Measurements from ENCODE around the gene PGM2L1.
"Not testable (repeated sequence)": the region's sequence is repeated elsewhere in the genome, so short reads cannot be mapped to it uniquely, and the experiment has no call there.

Gene PGM2L1

DNA sequence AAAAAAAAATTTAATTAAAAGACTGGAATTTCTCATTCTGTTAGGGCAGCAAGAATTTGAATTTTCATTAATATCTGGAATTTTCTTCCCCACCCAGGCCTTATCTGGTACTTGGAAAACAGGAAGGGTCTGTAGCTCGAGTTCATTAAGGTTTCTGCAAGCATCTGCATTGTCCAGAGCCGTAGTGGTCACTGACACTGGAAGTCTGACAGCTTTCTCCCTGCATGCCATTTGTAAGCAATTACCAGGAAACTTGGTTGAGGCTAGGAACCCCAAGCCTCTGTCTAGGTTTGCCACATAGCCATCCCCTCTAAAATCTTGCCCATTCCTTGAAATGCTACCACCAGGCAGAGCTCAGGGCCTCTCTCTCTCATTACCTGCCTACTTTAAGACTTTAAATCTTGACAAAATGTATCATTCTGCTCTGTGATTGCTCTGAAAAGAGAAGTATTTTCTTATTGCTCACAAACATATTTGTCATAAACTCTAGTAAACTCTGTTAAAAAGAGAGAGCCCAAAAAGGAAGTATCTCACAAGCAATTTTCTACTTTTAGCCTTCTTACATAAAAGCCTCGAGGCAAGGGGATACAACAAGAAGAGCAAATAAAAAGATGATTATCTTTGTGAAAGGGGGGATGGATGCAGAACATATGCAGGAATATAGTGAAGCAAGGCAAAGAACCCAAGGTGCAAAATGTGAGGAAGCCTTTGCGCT, 5.5 kb upstream of the PGM2L1 start:
- no peak for DNase-seq (ENCODE audit: low read depth in 2 of 3, low spot score in 2 of 3)

DNA sequence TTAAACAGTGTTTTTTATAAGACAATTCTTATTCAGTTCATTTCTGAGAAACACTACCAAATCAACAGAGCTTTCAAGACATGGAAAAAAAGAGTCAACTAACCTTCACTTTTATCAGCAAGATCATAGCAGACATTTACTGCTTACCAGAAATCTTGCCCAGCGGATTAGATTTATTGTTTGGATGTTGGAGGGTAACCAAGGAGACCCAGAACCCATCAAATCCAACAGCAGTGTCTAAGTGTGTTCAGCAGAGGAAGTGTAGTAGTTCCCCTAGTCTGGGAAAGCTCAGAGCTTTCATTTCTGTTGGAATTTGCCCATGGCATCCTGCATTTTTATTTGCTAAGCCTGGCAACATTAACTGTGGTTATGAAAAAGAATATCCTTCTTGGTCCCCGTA, 2.4 kb upstream of the PGM2L1 start:
- no peak for DNase-seq (ENCODE audit: low read depth in 2 of 3, low spot score in 2 of 3)

DNA sequence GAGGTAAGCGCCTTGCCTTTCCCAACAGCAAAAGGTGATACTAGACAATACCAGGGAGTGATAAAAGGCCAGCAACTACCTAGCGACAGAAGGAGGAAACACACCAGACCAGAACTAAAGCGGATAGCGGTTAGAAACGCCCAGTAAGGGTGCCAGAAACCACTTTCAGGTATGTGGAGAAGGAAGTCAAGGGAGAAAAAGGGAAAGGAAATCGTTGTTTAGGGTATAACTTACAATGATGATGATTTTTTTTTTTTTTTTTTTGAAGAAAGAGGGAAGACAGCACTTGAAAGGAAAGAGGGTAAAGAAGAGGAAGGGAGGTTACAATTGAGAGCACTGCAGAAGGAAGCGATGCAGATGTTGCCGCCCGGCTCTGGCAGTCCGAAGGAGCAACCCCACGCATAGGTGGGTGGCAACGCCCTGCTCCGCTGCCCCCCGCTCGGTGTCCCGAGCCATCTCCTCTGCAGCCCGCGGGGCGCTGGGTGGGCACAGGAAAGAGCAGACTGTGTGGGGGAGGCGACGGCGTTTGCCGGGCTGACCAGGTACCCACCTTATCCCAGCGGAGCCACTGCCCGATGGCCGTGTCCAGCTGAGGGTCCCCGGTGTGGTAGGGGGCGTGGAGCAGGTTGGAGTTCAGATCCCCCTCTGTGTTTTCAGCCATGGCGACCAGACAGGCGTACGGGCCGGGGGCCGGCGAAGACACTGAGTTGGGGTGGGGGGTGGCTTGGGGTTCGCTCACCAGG, 561 bp downstream of the PGM2L1 start:
- no peak for DNase-seq (ENCODE audit: low read depth in 2 of 3, low spot score in 2 of 3)

DNA sequence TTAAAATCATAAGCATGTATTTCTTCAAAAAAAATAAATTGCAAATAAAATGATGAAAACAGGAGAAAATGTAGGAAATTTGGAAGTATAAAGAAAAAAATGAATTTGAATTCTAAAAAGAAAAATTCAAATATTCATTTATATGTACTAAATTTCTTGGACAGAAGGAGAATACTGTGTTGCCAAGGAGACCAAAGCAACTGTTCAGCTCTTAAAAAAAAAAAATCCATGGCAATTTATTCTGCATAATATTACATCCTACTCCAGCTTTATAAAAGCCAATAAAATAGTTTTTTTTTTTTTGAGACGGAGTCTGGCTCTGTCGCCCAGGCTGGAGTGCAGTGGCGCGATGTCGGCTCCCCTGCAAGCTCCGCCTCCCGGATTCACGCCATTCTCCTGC, 6.0 kb downstream of the PGM2L1 start:
- no peak for DNase-seq (ENCODE audit: low read depth in 2 of 3, low spot score in 2 of 3)

DNA sequence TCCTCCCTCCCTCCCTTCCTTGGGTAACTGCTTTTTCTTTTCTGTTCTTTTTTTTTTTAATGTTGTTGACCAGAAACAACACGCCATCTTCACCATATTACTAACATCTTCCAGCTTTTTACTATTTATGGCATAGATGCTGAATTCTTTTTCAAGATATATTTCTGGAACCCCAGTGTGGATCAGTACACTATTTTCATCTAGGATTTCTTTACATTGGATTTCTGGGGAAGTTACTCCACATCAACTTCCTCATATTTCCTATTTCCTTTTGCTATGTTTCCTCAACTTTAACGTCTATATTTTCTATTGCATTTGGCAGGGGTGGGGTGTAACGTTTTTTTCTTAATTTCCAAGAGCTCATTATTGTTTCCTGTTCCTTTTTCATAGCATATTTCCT, 7.0 kb downstream of the PGM2L1 start:
- DNase-seq (ENCODE audit: low read depth in 2 of 3, low spot score in 2 of 3), result no peak

DNA sequence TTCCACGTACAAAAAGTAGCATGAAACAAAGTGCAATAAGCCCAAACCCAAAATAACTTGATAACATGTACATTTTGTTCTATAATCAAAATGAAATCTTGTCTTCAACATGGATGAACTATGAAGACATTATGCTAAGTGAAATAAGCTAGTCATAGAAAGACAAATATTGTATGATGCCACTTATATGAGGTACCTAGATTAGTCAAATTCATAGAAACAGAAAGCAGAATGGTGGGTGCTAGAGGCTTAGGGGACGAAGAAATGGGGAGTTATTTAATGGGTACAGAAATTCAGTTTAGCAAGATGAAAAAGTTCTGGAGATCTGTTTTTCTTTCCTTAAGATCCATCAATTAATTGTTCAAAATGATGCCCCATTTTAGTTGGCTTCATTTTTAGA, 7.5 kb downstream of the PGM2L1 start:
- DNase-seq (ENCODE audit: low read depth in 2 of 3, low spot score in 2 of 3), result no peak

DNA sequence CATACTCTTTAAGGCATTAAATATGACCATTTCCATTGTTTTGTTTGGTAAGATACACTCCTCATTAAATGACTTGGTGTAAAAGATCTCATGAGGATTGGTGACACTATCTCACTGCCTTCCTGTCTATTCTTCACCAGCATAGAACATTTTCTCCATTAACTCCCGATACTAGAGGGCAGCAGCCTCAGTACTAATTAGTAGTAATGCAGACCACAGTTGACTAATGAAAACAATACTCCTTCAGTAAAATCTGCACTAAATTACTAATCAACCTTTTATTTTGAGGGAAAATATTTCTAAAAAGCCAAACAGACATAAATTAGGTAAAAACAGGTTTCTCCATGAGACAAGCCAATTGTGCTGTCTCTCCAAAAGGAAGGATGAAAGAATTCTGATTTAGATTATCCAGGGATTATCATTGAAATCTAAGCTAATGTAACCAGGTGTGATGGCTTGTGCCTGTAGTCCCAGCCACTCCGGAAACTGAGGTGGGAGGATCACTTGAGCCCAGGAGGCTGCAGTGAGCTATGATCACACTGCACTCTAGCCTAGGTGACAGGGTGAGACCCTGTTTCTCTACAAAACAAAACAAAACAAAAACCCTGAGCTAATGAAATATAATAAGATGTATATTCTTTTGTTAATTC, 9.4 kb downstream of the PGM2L1 start:
- peak in 1 of 3 experiments; percentile 31 for DNase-seq (ENCODE audit: low read depth in 2 of 3, low spot score in 2 of 3)

DNA sequence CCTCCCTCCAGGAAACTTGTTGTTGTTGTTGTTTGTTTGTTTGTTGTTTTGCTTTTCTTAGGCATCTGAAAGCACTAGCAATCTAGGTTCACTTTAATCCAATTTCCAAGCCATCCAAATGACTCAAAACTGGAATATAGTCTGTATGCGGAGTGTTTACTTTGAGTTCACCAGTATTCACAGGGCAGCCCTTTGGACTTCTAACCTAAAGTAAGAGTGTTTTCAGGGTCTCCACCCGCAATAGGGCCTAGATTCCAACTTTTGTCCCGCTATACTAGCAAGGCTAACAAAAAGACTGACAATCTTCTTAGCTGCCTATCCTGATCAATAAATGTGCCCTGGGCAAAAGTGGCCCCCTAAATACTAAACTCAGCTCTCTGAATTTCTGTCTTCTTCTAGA, 13.6 kb downstream of the PGM2L1 start:
- DNase-seq (ENCODE audit: low read depth in 2 of 3, low spot score in 2 of 3), result no peak

DNA sequence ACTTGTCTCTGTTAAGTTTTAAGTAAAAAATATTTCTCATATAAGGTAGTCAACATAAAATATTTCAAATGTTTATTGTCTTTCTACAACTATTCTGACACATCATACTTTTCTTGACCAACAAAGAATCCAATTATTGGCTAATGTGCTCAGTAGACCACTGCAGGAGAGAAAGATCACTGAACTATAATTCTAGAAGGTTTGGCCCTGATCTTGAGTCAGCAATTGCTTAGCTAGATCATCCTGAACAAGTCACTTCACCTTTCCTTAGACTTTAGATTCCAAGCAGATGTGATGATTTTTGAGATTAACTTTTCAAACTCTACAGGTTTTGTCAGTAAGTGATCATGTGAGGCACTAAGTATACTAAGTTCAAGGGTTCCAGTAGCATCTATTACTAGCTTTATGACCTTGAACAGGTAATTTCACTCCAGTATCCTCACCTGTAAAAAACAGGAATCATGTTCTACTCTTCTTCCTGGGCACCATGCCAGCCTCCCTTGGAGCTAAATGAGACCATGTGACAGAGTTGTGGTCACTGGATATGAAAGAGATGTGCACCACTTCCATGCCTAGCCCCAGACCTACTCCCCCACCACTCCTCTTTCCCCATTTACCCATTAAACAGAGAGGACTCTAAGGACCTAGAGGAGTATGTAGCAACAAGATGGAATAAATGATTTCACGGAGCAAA, 17.3 kb downstream of the PGM2L1 start:
- no peak for DNase-seq (ENCODE audit: low read depth in 2 of 3, low spot score in 2 of 3)

DNA sequence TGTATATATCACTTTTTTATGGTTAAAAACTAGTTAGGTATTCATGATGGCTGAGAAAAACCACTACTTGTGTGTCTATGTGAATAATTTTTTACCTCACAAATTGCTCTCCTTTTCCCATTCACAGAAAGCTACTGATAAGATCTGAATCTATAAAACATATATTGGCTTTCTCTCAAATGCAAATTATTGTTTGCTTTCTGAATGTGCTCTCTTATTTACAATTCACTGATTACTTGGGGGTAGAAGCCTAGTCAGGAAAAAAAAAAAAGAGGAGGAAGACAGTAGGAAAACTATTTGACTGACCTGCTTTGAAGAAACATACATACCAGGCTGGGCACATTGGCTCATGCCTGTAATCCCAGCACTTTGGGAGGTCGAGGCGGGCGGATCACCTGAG, 20.5 kb downstream of the PGM2L1 start:
- DNase-seq (ENCODE audit: low read depth in 2 of 3, low spot score in 2 of 3), result no peak

DNA sequence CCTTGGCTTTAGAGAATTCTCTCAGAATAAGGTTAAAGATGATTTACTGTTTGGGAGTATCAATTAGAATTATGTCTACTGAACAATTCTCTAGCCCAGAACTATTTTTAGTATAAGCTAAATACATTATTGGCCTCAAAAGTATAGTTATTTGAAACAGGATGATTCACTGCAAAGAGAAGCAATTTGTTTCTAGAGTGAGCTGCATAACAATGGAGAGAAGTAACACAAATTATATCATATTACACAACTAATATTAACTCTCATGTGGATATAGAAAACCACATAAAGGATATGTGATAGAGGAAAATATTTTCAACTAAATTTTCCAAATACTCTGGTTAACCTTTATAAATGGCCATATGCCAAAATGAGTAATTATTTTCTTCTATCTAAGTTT, 24.9 kb downstream of the PGM2L1 start:
- no peak for DNase-seq (ENCODE audit: low read depth in 2 of 3, low spot score in 2 of 3)

DNA sequence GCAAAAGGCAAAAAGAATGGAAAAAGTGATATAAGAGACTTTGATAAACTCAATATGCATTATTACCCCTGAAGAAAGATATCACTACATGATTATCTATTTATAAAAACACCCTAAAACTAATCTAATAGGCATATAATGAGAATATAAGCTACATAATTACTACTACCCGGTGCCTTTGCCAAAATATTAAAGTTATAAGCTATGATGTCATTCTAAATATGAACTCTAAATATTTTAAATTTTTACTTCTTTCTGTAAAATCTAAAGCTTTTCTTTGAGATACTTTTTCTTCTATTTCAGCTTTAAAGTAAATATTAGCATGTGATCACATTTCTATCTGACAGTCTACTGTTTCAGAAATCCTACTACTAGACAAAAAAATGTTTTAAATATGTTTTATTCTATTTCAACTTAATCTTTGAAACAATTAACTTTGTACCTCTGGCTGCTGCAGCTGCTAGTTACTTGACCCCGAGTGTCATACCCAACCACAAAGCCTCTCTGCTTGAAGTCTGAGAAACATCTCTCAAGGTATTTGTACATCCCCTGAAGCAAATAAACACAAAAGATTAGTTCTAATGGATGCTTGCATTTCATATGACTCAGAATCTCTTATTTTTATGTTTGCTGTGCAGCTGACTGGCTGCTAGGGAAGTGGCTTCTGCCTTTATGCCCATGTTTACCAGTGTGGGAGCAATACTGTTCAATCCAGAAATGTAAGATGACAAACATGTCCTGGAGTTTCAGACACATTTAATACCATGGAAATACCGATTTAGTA, 26.8 kb downstream of the PGM2L1 start:
- DNase-seq (ENCODE audit: low read depth in 2 of 3, low spot score in 2 of 3), result no peak

DNA sequence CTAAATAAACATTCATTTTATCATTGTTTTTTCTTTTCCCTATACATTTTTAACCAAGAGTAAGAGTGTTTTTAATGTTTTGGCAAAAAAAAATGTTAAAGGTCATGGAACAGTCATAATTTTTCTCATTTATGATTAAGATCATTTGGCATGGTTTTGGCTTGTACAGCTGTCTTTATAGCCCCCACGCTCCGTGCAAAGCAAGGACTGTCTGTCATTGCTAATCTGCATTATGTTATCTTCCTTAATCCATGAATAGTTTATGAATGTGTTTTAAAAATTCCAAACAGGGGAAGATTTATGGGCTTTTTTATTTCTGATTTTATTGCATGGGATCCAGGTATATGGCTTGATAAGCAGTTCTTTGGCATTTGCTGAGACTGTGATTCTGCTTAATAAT, 28.1 kb downstream of the PGM2L1 start:
- DNase-seq (ENCODE audit: low read depth in 2 of 3, low spot score in 2 of 3), result no peak

DNA sequence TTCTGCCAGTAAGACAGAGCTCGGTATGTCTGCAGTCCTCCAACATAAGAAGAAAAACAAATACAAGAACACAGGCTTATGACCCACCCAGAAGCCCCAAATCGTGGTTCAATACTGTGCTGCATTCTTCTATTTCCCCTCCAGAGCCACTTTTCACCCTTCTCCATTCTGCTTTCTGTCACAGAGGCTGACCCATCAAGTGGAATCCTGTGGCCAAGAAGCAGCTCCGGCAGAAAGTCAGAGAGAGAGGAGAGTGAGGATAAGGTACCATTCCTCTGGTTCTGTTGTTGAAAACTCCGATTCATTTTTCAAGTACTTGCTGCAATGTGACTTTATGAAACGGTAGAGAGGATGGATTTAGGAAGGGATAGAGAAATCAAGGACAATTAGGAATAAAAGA, 30.4 kb downstream of the PGM2L1 start:
- no peak for DNase-seq (ENCODE audit: low read depth in 2 of 3, low spot score in 2 of 3)

DNA sequence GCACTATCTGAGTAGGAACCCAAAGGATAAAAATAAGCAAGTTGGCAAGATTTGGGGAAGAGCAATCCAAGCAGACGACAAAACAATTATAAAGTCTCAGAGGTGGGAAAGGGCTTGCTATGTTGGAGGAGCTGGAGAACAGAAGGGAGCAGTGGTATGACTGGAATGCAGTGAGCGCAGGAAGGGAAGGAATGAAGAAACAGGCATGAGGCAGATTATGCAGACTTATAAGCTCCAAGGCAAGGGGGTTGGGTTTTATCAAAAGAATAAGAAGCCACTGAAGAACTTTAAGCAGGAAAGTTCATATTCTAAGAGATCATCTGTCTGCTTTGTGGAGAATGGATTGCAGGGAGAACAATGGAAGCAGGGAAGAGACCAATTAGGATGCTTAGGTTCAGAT, 31.7 kb downstream of the PGM2L1 start:
- no peak for DNase-seq (ENCODE audit: low read depth in 2 of 3, low spot score in 2 of 3)

DNA sequence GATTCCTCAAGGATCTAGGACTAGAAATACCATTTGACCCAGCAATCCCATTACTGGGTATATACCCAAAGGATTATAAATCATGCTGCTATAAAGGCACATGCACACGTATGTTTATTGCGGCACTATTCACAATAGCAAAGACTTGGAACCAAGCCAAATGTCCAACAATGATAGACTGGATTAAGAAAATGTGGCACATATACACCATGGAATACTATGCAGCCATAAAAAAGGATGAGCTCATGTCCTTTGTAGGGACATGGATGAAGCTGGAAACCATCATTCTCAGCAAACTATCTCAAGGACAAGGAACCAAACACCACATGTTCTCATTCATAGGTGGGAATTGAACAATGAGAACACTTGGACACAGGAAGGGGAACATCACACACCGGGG, 32.4 kb downstream of the PGM2L1 start:
- not testable (repeated sequence) for DNase-seq (ENCODE audit: low read depth in 2 of 3, low spot score in 2 of 3)

DNA sequence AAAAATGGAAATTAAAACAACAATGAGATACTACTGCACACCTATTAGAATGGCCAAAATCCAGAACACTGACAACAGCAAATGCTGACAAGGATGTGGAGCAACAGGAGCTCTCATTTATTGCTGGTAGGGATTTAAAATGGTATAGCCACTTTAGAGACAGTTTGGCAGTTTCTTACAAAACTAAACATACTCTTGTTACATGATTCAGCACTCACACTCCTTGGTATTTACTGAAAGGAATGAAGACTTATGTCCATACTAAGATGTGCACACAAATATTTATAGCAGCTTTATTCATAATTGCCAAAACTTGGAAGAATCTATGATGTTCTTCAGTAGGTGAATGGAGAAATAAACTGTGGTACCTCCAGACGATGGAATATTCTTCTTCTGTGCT, 40.8 kb downstream of the PGM2L1 start:
- no peak for DNase-seq (ENCODE audit: low read depth in 2 of 3, low spot score in 2 of 3)

DNA sequence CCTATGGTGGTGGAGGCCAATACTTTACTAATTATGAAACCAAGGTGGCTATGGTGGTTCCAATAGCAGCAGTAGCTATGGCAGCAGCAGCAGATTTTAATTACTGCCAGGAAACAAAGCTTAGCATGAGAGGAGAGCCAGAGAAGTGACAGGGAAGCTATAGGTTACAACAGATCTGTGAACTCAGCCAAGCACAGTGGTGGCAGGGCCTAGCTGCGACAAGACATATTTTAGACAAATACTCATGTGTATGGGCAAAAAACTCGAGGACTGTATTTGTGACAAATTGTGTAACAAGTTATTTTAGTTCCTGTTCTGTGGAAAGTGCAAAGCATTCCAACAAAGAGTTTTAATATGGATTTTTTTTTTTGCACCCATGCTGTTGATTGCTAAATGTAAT, 42.6 kb downstream of the PGM2L1 start:
- DNase-seq (ENCODE audit: low read depth in 2 of 3, low spot score in 2 of 3), result no peak

DNA sequence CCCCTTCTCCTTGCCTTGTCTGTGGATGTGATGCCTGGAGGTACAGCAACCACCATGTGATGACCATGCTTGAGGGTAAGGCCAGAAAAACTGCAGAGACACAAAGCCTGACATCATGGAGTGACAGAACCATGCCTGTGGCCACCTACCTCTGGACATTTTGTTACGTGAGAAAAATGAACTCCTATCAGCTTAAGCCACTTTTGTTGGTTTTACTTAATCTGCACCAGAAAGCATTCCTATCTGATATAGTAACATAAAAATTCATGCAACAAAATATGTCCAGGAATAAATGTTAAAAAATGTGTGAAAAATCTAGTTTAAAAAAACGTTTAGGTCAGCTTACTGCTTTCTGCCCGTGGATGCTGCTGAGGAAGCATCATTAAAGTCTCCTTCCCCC, 44.2 kb downstream of the PGM2L1 start:
- no peak for DNase-seq (ENCODE audit: low read depth in 2 of 3, low spot score in 2 of 3)

DNA sequence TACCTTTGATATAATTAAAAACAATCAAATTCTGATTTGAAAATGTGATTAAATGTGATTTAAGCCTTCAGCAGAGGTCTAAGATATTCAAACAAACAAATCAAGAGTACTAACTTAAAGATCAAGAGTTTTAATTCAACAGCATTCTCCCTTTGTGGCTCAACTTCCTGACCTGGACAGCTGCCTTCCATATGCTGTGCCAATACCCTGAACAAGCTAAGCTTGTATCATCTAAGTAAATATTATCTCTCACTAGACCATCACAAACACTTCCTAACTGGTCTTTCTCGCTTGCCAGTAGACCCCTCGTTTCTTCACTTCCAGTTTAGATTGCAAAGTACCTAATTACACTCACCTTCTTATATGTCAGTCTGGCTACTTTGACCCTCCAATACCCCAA, 50.9 kb downstream of the PGM2L1 start:
- DNase-seq (ENCODE audit: low read depth in 2 of 3, low spot score in 2 of 3), result no peak

DNA sequence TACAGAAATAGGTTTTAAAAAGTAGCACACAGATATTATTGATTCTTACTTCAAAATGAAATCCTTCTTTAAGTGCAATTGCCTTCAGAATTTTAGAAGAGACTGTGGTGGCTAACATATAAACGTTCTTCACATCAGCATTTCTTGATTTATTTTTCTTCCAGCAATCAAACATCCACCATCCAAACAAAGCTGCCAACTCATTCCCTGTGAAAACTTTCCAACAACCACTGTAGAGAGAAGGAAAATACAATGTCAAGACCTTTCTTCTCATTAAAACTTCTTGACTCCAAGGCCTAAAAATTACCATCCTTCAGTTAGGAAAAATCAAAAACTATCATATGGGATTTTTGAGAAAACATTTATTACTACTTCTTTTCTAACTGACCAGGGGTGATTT, 52.8 kb downstream of the PGM2L1 start:
- no peak for DNase-seq (ENCODE audit: low read depth in 2 of 3, low spot score in 2 of 3)

All from activated CD8-positive, alpha-beta memory T cell treated with anti-CD3 and anti-CD28 coated beads for 48 hours (primary cell).